ENCODE results near the gene DNAAF8.

Gene DNAAF8

Small RNA genes lying within 50 kb of the gene (small RNA-seq; reads per million reads assigned to genes)
- 0 reads per million in 2 experiments for gene RF00017

All from SK-N-DZ (cell line).